ENCODE measurements around the gene JPT1.

- no peak for TF ChIP-seq POLR2A (IDR thresholded peaks at IDR 0.05; ENCODE audit: low read length)
- TF ChIP-seq GATA1 (IDR thresholded peaks at IDR 0.05; ENCODE audit: low read depth, low read length), result no peak
These were observed 5.9 kb upstream of the JPT1 start for GRCh38 chr17:75160211-75160610.
